ENCODE results near the gene PC. TPM values are rescaled to one million over a fixed set of nuclear protein-coding genes. Genes with fewer than 3 reads are reported as not detected.
A peak's percentile ranks its signal among the peaks of the same experiment; 100 is the strongest.

The PC gene
- total and polyA plus RNA-seq, 9 of the 15 experiments (the other 6 are each of a cell fraction or from before 2014, with no cell fraction given) = 0.94 to 38.0 (median 8.7) TPM

- TF ChIP-seq DNMT1 (IDR thresholded peaks at IDR 0.05) = no peak
- 0 out of 4 replicates have a peak, but pooled peaks have one; percentile 8 to 10 for TF ChIP-seq RAD21 (CRISPR knock-in tag; conservative IDR thresholded peaks at IDR 0.05 in 1 of 2, IDR thresholded peaks at IDR 0.05 in 1 of 2)
- no peak for TF ChIP-seq HMG20B (CRISPR knock-in tag; IDR thresholded peaks at IDR 0.05)
- TF ChIP-seq L3MBTL2 (IDR thresholded peaks at IDR 0.05) = no peak
- no peak for TF ChIP-seq ZNF395 (CRISPR knock-in tag; IDR thresholded peaks at IDR 0.05)
- no peak for TF ChIP-seq ZNF518B (CRISPR knock-in tag; IDR thresholded peaks at IDR 0.05)
- no peak for TF ChIP-seq MAFK (IDR thresholded peaks at IDR 0.05; ENCODE audit: low read length)
- TF ChIP-seq THRAP3 (IDR thresholded peaks at IDR 0.05; ENCODE audit: borderline replicate concordance) = no peak
- no peak for TF ChIP-seq ZNF407 (IDR thresholded peaks at IDR 0.05; ENCODE audit: low read depth)
- no peak for TF ChIP-seq RBM39 (optimal IDR thresholded peaks at IDR 0.05; ENCODE audit: low read depth, low read length)
- no peak for TF ChIP-seq ZNF146 (CRISPR knock-in tag; IDR thresholded peaks at IDR 0.05; ENCODE audit: unreplicated experiment)
- no peak for TF ChIP-seq NUFIP1 (IDR thresholded peaks at IDR 0.05; ENCODE audit: partially characterized antibody)
- TF ChIP-seq MECOM (CRISPR knock-in tag; IDR thresholded peaks at IDR 0.05) = no peak
These were observed 23.0 kb downstream of the PC start (continued) for GRCh38 chr11:66934950-66935779.
